Measurements from ENCODE around the gene SLC39A10. TPM values are rescaled to one million over a fixed set of nuclear protein-coding genes. Genes with fewer than 3 reads are reported as not detected.

The SLC39A10 gene
- 10 to 100 TPM; 25.6 to 25.8 TPM for total RNA-seq

DNA sequence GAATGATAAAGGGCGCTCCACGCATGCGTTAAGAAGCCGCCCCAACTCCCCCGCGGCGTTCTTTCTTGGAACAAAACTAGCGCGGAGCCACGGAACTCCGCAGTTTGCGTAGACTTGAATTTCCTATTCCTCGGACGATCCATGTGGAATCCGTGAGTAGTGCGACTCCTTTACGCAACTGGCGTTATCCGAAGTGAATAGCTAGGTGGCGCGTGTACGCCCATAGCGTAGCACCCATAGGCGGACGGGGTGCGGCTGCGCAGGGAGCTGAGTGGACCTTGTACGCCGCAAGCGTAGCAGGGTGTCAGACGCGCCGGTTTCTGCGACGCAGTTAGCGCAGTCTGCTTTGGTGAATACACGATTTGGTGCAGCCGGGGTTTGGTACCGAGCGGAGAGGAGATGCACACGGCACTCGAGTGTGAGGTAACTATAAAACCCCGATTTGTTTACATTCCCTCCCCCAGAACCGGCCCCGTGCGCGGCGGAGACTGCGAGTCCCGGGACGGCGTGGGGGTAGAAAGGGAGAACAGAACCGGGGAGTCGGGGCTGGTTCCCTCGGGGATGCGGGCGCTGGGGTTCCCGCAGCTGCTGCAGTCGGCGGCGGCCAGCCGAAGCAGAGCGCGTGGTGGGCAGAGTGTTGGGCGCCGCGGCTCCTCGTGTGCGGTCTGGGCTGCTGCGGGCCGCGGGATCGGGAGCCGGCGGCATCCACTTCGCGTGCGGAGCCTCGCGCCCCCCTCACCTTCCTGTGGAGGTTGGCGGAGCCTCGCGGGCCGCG lies at the start of gene SLC39A10:
TSS of gene SLC39A10 (plus strand) at position 368 of the 775 bp plus-strand sequence. CDS start 22,817 bp downstream, outside the sequence.
- no peaks in the 10 kb centered on the region for H3K9me3 Mint-ChIP-seq

GRCh38 chr2:195608768-195609454 lies 48.1 kb upstream of the SLC39A10 start:
- ChIA-PET CTCF (interaction anchor here (0.7 to 1.9 kb wide), 4 partner anchors 10 to 459 kb away, joined by 3 to 5 read pairs (median 3); partner anchors contain the start of gene DNAH7), POLR2A (interaction anchor here (1.1 kb wide), 1 partner anchor 19 kb away, joined by 3 read pairs; no protein-coding TSS in a partner anchor)
- H3K36me3 Mint-ChIP-seq (ENCODE audit: low read depth): no peaks in the 10 kb centered on the region
- DNase-seq: no peak
- TF ChIP-seq CTCF (IDR thresholded peaks at IDR 0.05): no peak
- peaks cover 13% of the 10 kb centered on the region for H3K4me1 Mint-ChIP-seq (ENCODE audit: low read depth)
- H3K27me3 Mint-ChIP-seq: no peaks in the 10 kb centered on the region
- H3K9me3 Mint-ChIP-seq: no peaks in the 10 kb centered on the region
- H3K4me3 Mint-ChIP-seq: no peak overlapping the region
- no peak for ATAC-seq
- no peak overlapping the region for H3K27ac Mint-ChIP-seq
- intact Hi-C loops (cut with micrococcal nuclease): no loop called here

More for the DNA sequence above, at the start of gene SLC39A10:
- H3K4me1 Mint-ChIP-seq (ENCODE audit: low read depth): peaks cover 20% of the 10 kb centered on the region
- TF ChIP-seq CTCF (IDR thresholded peaks at IDR 0.05): no peak
- POLR2A ChIA-PET: interaction anchor here (0.6 to 5.3 kb wide), 25 partner anchors 9 to 510 kb away, joined by 3 to 64 read pairs (median 4); no protein-coding TSS in a partner anchor
- peak; percentile 98 for DNase-seq
- peak within 1 kb of the TSS; percentile 100 for H3K27ac Mint-ChIP-seq
- peak within 1 kb of the TSS; percentile 95 for H3K4me3 Mint-ChIP-seq
- CTCF ChIA-PET: interaction anchor here (0.5 to 1.7 kb wide), 5 partner anchors 8 to 158 kb away, joined by 3 to 7 read pairs (median 5); no protein-coding TSS in a partner anchor
- peak; percentile 89 for ATAC-seq
- H3K27me3 Mint-ChIP-seq: no peaks in the 10 kb centered on the region
- H3K36me3 Mint-ChIP-seq (ENCODE audit: low read depth): peaks cover 29% of the 10 kb centered on the region
- intact Hi-C loops (cut with micrococcal nuclease): loop anchor here (5.0 to 10.0 kb wide), 4 partner anchors 95 to 518 kb away; partner anchors contain the start of genes DNAH7 and STK17B

GRCh38 chr2:195610717-195611116 lies 46.3 kb upstream of the SLC39A10 start:
- POLR2A ChIA-PET: no interaction called here
- intact Hi-C loops (cut with micrococcal nuclease): no loop called here
- no peaks in the 10 kb centered on the region for H3K36me3 Mint-ChIP-seq (ENCODE audit: low read depth)
- no peak overlapping the region for H3K4me3 Mint-ChIP-seq
- TF ChIP-seq CTCF (IDR thresholded peaks at IDR 0.05): no peak
- H3K4me1 Mint-ChIP-seq (ENCODE audit: low read depth): peaks cover 12% of the 10 kb centered on the region
- CTCF ChIA-PET: no interaction called here
- ATAC-seq: no peak
- no peaks in the 10 kb centered on the region for H3K9me3 Mint-ChIP-seq
- H3K27ac Mint-ChIP-seq: no peak overlapping the region
- DNase-seq: no peak
- H3K27me3 Mint-ChIP-seq: no peaks in the 10 kb centered on the region

DNA sequence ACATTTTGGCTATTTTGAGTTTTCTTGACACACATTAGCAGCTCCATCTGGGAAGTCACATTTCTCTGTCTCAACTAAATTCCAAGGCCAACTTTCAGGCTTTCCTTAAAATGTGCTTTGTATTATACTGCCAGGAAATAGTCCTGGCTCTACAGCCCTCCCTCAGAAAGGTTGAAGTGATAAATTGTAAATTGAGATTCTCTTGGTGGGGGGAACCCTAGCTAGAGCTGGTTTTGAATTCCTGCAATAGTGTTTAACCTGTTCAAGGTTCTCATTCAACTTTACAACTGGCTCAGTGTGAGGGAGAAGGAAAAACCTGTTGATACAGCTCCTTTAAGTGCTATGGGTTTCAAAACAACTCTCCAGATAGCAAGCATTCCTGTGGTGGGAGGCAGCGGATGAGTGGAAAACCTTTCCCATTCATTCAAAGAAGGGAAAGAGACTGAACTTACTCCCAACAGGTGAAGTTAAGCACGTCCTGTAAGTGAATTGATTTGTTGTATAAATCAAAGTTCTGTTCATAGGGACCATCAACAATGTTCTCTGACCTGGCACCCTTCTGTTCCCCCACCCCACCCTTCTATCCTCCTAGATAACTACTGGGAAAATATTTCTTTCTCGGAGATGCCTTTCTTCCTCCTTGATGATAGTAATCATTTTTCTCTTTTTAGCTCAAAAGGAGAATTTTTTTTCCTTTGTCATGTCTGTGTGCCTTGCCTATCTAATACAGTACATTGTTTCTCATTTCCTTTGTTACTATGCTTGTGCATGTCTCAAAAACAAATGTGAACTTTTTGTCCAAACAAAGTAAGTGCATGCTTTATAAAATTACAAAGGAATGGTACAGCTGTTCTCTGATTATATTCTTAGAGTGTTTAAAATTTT lies 44.2 kb upstream of the SLC39A10 start:
- intact Hi-C loops (cut with micrococcal nuclease): no loop called here
- H3K27me3 Mint-ChIP-seq: no peaks in the 10 kb centered on the region
- no peaks in the 10 kb centered on the region for H3K9me3 Mint-ChIP-seq
- H3K4me1 Mint-ChIP-seq (ENCODE audit: low read depth): peaks cover 12% of the 10 kb centered on the region
- ATAC-seq (no peak), DNase-seq (no peak)
- TF ChIP-seq CTCF (IDR thresholded peaks at IDR 0.05): no peak
- no peak overlapping the region for H3K4me3 Mint-ChIP-seq
- CTCF ChIA-PET: interaction anchor here (1.6 to 1.7 kb wide), 2 partner anchors 115 to 126 kb away, joined by 3 to 4 read pairs; no protein-coding TSS in a partner anchor
- no peaks in the 10 kb centered on the region for H3K36me3 Mint-ChIP-seq (ENCODE audit: low read depth)
- no peak overlapping the region for H3K27ac Mint-ChIP-seq
- POLR2A ChIA-PET: interaction anchor here (1.2 kb wide), 1 partner anchor 47 kb away, joined by 3 read pairs; no protein-coding TSS in a partner anchor
